Measurements from ENCODE around the gene PA2G4. TPM values are rescaled to one million over a fixed set of nuclear protein-coding genes. Genes with fewer than 3 reads are reported as not detected.

PA2G4 gene
- total and polyA plus RNA-seq, 2 donors (not counting 3 experiments of a cell fraction or from before 2014, with no cell fraction given) = 121 to 188 TPM

DNA sequence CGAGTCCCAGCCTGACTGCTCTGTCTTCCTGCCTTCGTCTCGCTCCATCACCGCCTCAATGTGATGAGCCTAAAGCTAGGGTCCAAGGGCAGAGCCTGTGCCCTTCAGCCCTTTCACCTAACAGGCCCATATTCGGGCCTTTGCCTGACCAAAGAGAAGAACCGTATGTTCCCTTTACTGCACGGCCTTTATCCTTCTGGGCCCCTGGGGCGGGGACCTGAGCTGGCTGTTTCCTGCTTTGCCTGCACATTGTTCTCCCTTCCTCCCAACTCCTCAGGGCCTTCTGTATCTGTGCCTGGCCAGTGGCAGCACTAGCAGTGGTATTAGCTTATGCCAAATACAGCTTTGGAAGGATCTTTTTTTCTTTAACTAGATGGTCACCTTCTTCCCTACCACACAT, 39.5 kb downstream of the PA2G4 start:
- H3K9ac ChIP-seq (replicated peaks; ENCODE audit: extremely low read depth, insufficient read depth, low read length) = no peak overlapping the region
- CTCF ChIA-PET = interaction anchor here (0.9 to 5.3 kb wide), 6 partner anchors 8 to 46 kb away, joined by 3 to 30 read pairs (median 4); partner anchors contain the start of genes ESYT1, MYL6, MYL6B and SMARCC2
- BruUV-seq (replicated peaks) = no TSS peak
- POLR2A ChIA-PET = interaction anchor here (1.5 to 2.2 kb wide), 3 partner anchors 15 to 18 kb away, joined by 7 to 15 read pairs (median 13); partner anchors contain the start of genes ESYT1 and MYL6
- no peaks in the 10 kb centered on the region for H3K9me3 ChIP-seq (replicated peaks; ENCODE audit: control insufficient read depth, insufficient read depth, low read length)
- no peaks in the 10 kb centered on the region for H3K79me2 ChIP-seq (ENCODE audit: control insufficient read depth, insufficient read depth, low read length)
- H3K9me1 ChIP-seq (replicated peaks; ENCODE audit: control insufficient read depth, extremely low read depth, insufficient read depth, low read length) = no peaks in the 10 kb centered on the region
- peak overlapping the region; percentile 27 for H3K27ac ChIP-seq (ENCODE audit: insufficient read depth, low read depth, low read length)
- peaks cover 12 to 26% of the 10 kb centered on the region in 2 experiments for H3K36me3 ChIP-seq (ENCODE audit: control insufficient read depth in 2 of 2, extremely low read depth in 1 of 2, insufficient read depth in 2 of 2, low read length in 2 of 2)
- H3K27me3 ChIP-seq (ENCODE audit: control insufficient read depth in 2 of 2, insufficient read depth in 2 of 2, low read length in 2 of 2) = no peaks in the 10 kb centered on the region
- intact Hi-C loops (cut with micrococcal nuclease) = loop anchor here (1.0 kb wide), 1 partner anchor 13 kb away; no protein-coding TSS in a partner anchor
- TF ChIP-seq JUN (IDR thresholded peaks at IDR 0.05; ENCODE audit: borderline replicate concordance, insufficient read depth, insufficient read length, low read depth) = no peak
- no peak for TF ChIP-seq POLR2A (IDR thresholded peaks at IDR 0.05; ENCODE audit: low read depth, low read length)
- no peak for TF ChIP-seq FOS (IDR thresholded peaks at IDR 0.05; ENCODE audit: borderline replicate concordance, insufficient read depth, low read length)
- TF ChIP-seq, protein P1, sequence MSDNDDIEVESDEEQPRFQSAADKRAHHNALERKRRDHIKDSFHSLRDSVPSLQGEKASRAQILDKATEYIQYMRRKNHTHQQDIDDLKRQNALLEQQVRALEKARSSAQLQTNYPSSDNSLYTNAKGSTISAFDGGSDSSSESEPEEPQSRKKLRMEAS (IDR thresholded peaks at IDR 0.05; ENCODE audit: insufficient read depth, insufficient read length) = no peak
- TF ChIP-seq MYC (IDR thresholded peaks at IDR 0.05; ENCODE audit: low read depth, low read length) = no peak
- TF ChIP-seq EZH2 (IDR thresholded peaks at IDR 0.05; ENCODE audit: borderline replicate concordance, low read depth, low read length, severe bottlenecking) = no peak
- TF ChIP-seq GATA2 (IDR thresholded peaks at IDR 0.05; ENCODE audit: insufficient read depth, insufficient read length, low read depth, low read length) = no peak
- TF ChIP-seq POLR2AphosphoS5 (IDR thresholded peaks at IDR 0.05; ENCODE audit: insufficient read depth, low read depth, low read length) = no peak
- TF ChIP-seq, protein P2, sequence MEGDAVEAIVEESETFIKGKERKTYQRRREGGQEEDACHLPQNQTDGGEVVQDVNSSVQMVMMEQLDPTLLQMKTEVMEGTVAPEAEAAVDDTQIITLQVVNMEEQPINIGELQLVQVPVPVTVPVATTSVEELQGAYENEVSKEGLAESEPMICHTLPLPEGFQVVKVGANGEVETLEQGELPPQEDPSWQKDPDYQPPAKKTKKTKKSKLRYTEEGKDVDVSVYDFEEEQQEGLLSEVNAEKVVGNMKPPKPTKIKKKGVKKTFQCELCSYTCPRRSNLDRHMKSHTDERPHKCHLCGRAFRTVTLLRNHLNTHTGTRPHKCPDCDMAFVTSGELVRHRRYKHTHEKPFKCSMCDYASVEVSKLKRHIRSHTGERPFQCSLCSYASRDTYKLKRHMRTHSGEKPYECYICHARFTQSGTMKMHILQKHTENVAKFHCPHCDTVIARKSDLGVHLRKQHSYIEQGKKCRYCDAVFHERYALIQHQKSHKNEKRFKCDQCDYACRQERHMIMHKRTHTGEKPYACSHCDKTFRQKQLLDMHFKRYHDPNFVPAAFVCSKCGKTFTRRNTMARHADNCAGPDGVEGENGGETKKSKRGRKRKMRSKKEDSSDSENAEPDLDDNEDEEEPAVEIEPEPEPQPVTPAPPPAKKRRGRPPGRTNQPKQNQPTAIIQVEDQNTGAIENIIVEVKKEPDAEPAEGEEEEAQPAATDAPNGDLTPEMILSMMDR (IDR thresholded peaks at IDR 0.05; ENCODE audit: extremely low read depth in 1 of 2, insufficient read depth in 1 of 2, low read depth in 1 of 2, low read length in 2 of 2) = no peak
- peak overlapping the region; percentile 53 for H2AFZ ChIP-seq (ENCODE audit: low read depth, low read length)
- H3K4me1 ChIP-seq (ENCODE audit: control insufficient read depth, extremely low read depth, insufficient read depth, low read length) = peaks cover 29% of the 10 kb centered on the region
- dilution Hi-C loops (cut with MboI; ENCODE audit: extremely low pct_ligation_motif_present, low sequenced_read_pairs) = no loop called here
- H3K4me2 ChIP-seq (ENCODE audit: insufficient read depth, low read length) = peak overlapping the region; percentile 3
- no peak overlapping the region for H3K4me3 ChIP-seq (replicated peaks in 1 of 3; ENCODE audit: insufficient read depth in 1 of 3, low read depth in 1 of 3, low read length in 3 of 3)
- FAIRE-seq (peak; percentile 86), DNase-seq (ENCODE audit: low read depth, low spot score) (peak; percentile 66)
- no peaks in the 10 kb centered on the region for H4K20me1 ChIP-seq (replicated peaks; ENCODE audit: control insufficient read depth, extremely low read depth, insufficient read depth, low read length)
